22Rv1 (cell line): ENCODE data around the gene SPEM2.

Experiments used
- ZFX ChIP-seq: fragments of 450-650 bp; IDR thresholded peaks from 2 replicates; pipeline ENCODE4 v1.6.1; 2017; ENCODE audit warnings: antibody characterized with exemption, borderline replicate concordance
- TF ChIP-seq, protein P1 (sequence below): fragments of 450-650 bp; IDR thresholded peaks from 2 replicates; pipeline ENCODE4 v1.5.1; 2017; ENCODE audit warnings: mild to moderate bottlenecking

DNA sequence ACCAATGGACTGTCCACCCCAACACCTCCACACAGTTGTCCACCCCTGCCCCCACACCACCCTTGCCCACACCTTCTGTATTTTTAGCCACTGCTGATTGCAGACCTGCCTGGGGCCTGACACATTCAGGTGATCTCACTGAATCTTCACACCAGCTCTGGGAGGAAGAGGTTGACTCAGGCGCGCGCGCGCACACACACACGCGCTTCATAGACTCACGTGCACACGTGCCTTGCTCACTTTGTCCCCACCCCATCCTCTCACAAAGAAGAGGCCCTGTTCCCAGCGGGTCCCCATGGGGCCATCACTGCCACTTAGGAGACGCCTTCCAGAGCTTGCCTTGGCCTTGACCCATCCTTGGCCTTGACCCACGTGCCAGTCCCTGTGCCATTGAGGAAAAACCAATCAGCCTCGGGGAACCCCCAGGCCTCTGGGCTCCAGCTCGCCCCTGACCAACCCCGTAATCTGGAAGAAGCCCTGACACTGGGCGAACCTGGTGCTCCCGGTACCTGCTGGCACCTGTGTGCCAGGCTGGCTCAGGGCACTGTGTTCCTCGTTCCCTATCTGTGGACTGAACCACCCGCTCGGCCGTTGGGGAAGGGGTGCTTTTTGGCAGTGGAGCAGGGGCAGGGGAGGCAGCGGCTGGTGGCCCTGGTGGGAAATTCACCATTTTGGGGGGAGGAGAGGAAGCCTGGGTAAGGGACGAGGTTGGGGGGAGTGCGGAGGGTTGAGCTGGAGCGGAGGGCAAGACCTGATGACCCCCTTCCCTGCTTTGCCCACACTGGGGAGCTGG, 14.6 kb upstream of the SPEM2 start:
- TF ChIP-seq, protein P1, sequence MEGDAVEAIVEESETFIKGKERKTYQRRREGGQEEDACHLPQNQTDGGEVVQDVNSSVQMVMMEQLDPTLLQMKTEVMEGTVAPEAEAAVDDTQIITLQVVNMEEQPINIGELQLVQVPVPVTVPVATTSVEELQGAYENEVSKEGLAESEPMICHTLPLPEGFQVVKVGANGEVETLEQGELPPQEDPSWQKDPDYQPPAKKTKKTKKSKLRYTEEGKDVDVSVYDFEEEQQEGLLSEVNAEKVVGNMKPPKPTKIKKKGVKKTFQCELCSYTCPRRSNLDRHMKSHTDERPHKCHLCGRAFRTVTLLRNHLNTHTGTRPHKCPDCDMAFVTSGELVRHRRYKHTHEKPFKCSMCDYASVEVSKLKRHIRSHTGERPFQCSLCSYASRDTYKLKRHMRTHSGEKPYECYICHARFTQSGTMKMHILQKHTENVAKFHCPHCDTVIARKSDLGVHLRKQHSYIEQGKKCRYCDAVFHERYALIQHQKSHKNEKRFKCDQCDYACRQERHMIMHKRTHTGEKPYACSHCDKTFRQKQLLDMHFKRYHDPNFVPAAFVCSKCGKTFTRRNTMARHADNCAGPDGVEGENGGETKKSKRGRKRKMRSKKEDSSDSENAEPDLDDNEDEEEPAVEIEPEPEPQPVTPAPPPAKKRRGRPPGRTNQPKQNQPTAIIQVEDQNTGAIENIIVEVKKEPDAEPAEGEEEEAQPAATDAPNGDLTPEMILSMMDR: no peak
- no peak for TF ChIP-seq ZFX
